HTERT RPE-1 (cell line): ENCODE data around the gene KCNE2.
"Not testable (repeated sequence)": the region's sequence is repeated elsewhere in the genome, so short reads cannot be mapped to it uniquely, and the experiment has no call there.

Experiments
- in situ Hi-C: fragments of 300-500 bp; cut with MboI; formaldehyde crosslinking; loops from 4 replicates; pipeline ENCODE4 v1.14.3; 2020; ENCODE audit warnings: low sequenced_read_pairs

The KCNE2 gene

GRCh38 chr21:34352556-34352955 is 11.2 kb upstream of the KCNE2 start:
- in situ Hi-C loops = no loop called here

- in situ Hi-C loops = no loop called here
Measured at GRCh38 chr21:34353182-34353581, 10.6 kb upstream of the KCNE2 start.

- in situ Hi-C loops = no loop called here
Measured at GRCh38 chr21:34354836-34355235, 9.0 kb upstream of the KCNE2 start.

- in situ Hi-C loops = no loop called here
Measured at GRCh38 chr21:34355570-34355969, 8.2 kb upstream of the KCNE2 start.

- in situ Hi-C loops = no loop called here
Measured at GRCh38 chr21:34357889-34358288, 5.9 kb upstream of the KCNE2 start.

GRCh38 chr21:34358866-34359265 is 4.9 kb upstream of the KCNE2 start:
- in situ Hi-C loops = no loop called here

- in situ Hi-C loops = no loop called here
Measured at GRCh38 chr21:34360488-34361241, 3.1 kb upstream of the KCNE2 start.

- in situ Hi-C loops = no loop called here
Measured at GRCh38 chr21:34362136-34362444, 1.7 kb upstream of the KCNE2 start.

GRCh38 chr21:34362670-34363069 is 1.1 kb upstream of the KCNE2 start:
- in situ Hi-C loops = no loop called here

GRCh38 chr21:34364921-34365320 is 1.1 kb downstream of the KCNE2 start:
- in situ Hi-C loops = no loop called here

- in situ Hi-C loops = no loop called here
Measured at GRCh38 chr21:34365809-34366208, 2.0 kb downstream of the KCNE2 start.

- in situ Hi-C loops = no loop called here
Measured at GRCh38 chr21:34367320-34367935, 3.6 kb downstream of the KCNE2 start.

GRCh38 chr21:34369741-34370140 is 5.9 kb downstream of the KCNE2 start:
- in situ Hi-C loops = no loop called here

- in situ Hi-C loops = no loop called here
Measured at GRCh38 chr21:34372321-34372720, 8.5 kb downstream of the KCNE2 start.

- in situ Hi-C loops = not testable (repeated sequence)
Measured at GRCh38 chr21:34374462-34374861, 10.7 kb downstream of the KCNE2 start.

- in situ Hi-C loops = not testable (repeated sequence)
Measured at GRCh38 chr21:34374940-34375618, 11.3 kb downstream of the KCNE2 start, which contains the start of gene SMIM11. Gene SMIM11 (plus strand): TSS chr21:34375507. CDS start chr21:34379505, 3,998 bp downstream.

- in situ Hi-C loops = not testable (repeated sequence)
Measured at GRCh38 chr21:34375619-34375972, 11.8 kb downstream of the KCNE2 start.

- in situ Hi-C loops = not testable (repeated sequence)
Measured at GRCh38 chr21:34383138-34383537, 19.3 kb downstream of the KCNE2 start.

- in situ Hi-C loops = not testable (repeated sequence)
Measured at GRCh38 chr21:34383724-34384415, 20.1 kb downstream of the KCNE2 start.

- in situ Hi-C loops = not testable (repeated sequence)
Measured at GRCh38 chr21:34400522-34400921, 36.7 kb downstream of the KCNE2 start.

GRCh38 chr21:34404742-34405141 is 40.9 kb downstream of the KCNE2 start:
- in situ Hi-C loops = not testable (repeated sequence)

GRCh38 chr21:34405686-34406085 is 41.9 kb downstream of the KCNE2 start:
- in situ Hi-C loops = not testable (repeated sequence)
